H9 (cell line): Measurements from ENCODE around the gene CHST15. TPM values are rescaled to one million over a fixed set of nuclear protein-coding genes. Genes with fewer than 3 reads are reported as not detected.

Source experiments
- DNase-seq: peaks from one replicate; pipeline ENCODE4 v3.0.0-alpha.2; 2017
- H2AFZ ChIP-seq: one replicate; pipeline ENCODE4 v1.6.1; 2013; ENCODE audit warnings: mild to moderate bottlenecking, low read length, control low read depth, moderate library complexity
- H2AK5ac ChIP-seq: 2 replicates; pipeline ENCODE4 v1.6.1; 2013; ENCODE audit warnings: low read length, control low read depth, mixed read lengths; ENCODE audit not compliant: insufficient read length
- H2BK120ac ChIP-seq: one replicate; pipeline ENCODE4 v1.6.1; 2013; ENCODE audit warnings: low read depth, mild to moderate bottlenecking, low read length, control low read depth, inconsistent platforms; ENCODE audit not compliant: poor library complexity, severe bottlenecking
- H2BK12ac ChIP-seq: 2 replicates; pipeline ENCODE4 v1.6.1; 2013; ENCODE audit warnings: low read length, control low read depth, mixed read lengths, low read depth; ENCODE audit not compliant: insufficient read length
- H2BK15ac ChIP-seq: 2 replicates; pipeline ENCODE4 v1.6.1; 2013; ENCODE audit warnings: low read depth, low read length, control low read depth
- H2BK20ac ChIP-seq: one replicate; pipeline ENCODE4 v1.6.1; 2013; ENCODE audit warnings: low read depth, mild to moderate bottlenecking, low read length, control low read depth, inconsistent platforms; ENCODE audit not compliant: poor library complexity, severe bottlenecking
- H2BK5ac ChIP-seq: 2 replicates; pipeline ENCODE4 v1.6.1; 2013; ENCODE audit warnings: low read length, control low read depth, mixed read lengths; ENCODE audit not compliant: insufficient read length
- H3K14ac ChIP-seq: 2 replicates; pipeline ENCODE4 v1.6.1; 2013; ENCODE audit warnings: low read length, control low read depth; ENCODE audit not compliant: insufficient read depth
- H3K18ac ChIP-seq: 2 replicates; pipeline ENCODE4 v1.6.1; 2013; ENCODE audit warnings: low read depth, mild to moderate bottlenecking, mixed read lengths, low read length, control low read depth; ENCODE audit not compliant: insufficient read length
- H3K23ac ChIP-seq: 2 replicates; pipeline ENCODE4 v1.6.1; 2013; ENCODE audit warnings: low read length, control low read depth, mixed read lengths, low read depth; ENCODE audit not compliant: insufficient read length
- H3K23me2 ChIP-seq: 2 replicates; pipeline ENCODE4 v1.6.1; 2013; ENCODE audit warnings: low read depth, mild to moderate bottlenecking, mixed read lengths, low read length, control low read depth; ENCODE audit not compliant: insufficient read length, poor library complexity, severe bottlenecking
- H3K27ac ChIP-seq: 2 replicates; pipeline ENCODE4 v1.5.1; 2013; ENCODE audit warnings: low read length, control low read depth, mixed read lengths, low read depth; ENCODE audit not compliant: insufficient read length
- H3K27me3 ChIP-seq: 2 replicates; pipeline ENCODE4 v1.6.1; 2013; ENCODE audit warnings: low read length, control low read depth, inconsistent platforms; ENCODE audit not compliant: insufficient read depth
- H3K4ac ChIP-seq: 2 replicates; pipeline ENCODE4 v1.6.1; 2013; ENCODE audit warnings: low read depth, mild to moderate bottlenecking, control low read depth, inconsistent platforms, low read length, moderate library complexity
- H3K4me1 ChIP-seq: 2 replicates; pipeline ENCODE4 v1.6.1; 2013; ENCODE audit warnings: low read length, control low read depth, inconsistent platforms; ENCODE audit not compliant: insufficient read depth
- H3K4me2 ChIP-seq: 2 replicates; pipeline ENCODE4 v1.6.1; 2013; ENCODE audit warnings: low read length, control low read depth, mixed read lengths; ENCODE audit not compliant: insufficient read length, insufficient read depth
- H3K56ac ChIP-seq: 2 replicates; pipeline ENCODE4 v1.6.1; 2013; ENCODE audit warnings: low read depth, mild to moderate bottlenecking, mixed read lengths, low read length, control low read depth; ENCODE audit not compliant: insufficient read length
- H3K79me1 ChIP-seq: 2 replicates; pipeline ENCODE4 v1.6.1; 2013; ENCODE audit warnings: low read depth, mild to moderate bottlenecking, moderate library complexity, low read length, control low read depth, inconsistent platforms; ENCODE audit not compliant: insufficient read depth, poor library complexity, severe bottlenecking
- H3K79me2 ChIP-seq: 2 replicates; pipeline ENCODE4 v1.6.1; 2013; ENCODE audit warnings: low read length, control low read depth, inconsistent platforms; ENCODE audit not compliant: insufficient read depth
- H3K9ac ChIP-seq: 2 replicates; pipeline ENCODE4 v1.6.1; 2013; ENCODE audit warnings: low read length, control low read depth, mixed read lengths; ENCODE audit not compliant: insufficient read length; ENCODE audit errors: extremely low read depth
- H3K9me3 ChIP-seq: one replicate; pipeline ENCODE4 v1.6.1; 2013; ENCODE audit warnings: low read depth, low read length, inconsistent platforms; ENCODE audit not compliant: control insufficient read depth
- H3T11ph ChIP-seq: one replicate; pipeline ENCODE4 v1.6.1; 2013; ENCODE audit warnings: mild to moderate bottlenecking, low read length, control low read depth, inconsistent platforms
- H4K20me1 ChIP-seq: one replicate; pipeline ENCODE4 v1.6.1; 2013; ENCODE audit not compliant: control insufficient read depth, insufficient read length, insufficient read depth
- H4K5ac ChIP-seq: 2 replicates; pipeline ENCODE4 v1.6.1; 2013; ENCODE audit warnings: low read depth, mild to moderate bottlenecking, mixed read lengths, low read length, control low read depth; ENCODE audit not compliant: insufficient read length
- H4K8ac ChIP-seq: replicated peaks from 2 replicates; pipeline ENCODE4 v1.6.1; 2013; ENCODE audit warnings: low read length, control low read depth, mixed read lengths, low read depth; ENCODE audit not compliant: insufficient read length
- H4K91ac ChIP-seq: 2 replicates; pipeline ENCODE4 v1.6.1; 2013; ENCODE audit warnings: low read depth, mild to moderate bottlenecking, moderate library complexity, mixed read lengths, low read length, control low read depth; ENCODE audit not compliant: insufficient read length
- H3K27ac Mint-ChIP-seq, 3 experiments: 2 replicates in 2 of 3; 3 replicates in 1 of 3; pipeline ENCODE4 v1.8.0; 2020 to 2021; ENCODE audit warnings: mixed read lengths in 3 of 3, mild to moderate bottlenecking in 1 of 3, moderate library complexity in 1 of 3
- H3K27me3 Mint-ChIP-seq: 2 replicates; pipeline ENCODE4 v1.8.0; 2021; ENCODE audit warnings: low read depth, mild to moderate bottlenecking, moderate library complexity, mixed read lengths
- H3K36me3 Mint-ChIP-seq, 3 experiments: 2 replicates in 2 of 3; 3 replicates in 1 of 3; pipeline ENCODE4 v1.8.0; 2020 to 2021; ENCODE audit warnings: low read depth in 3 of 3, mixed read lengths in 3 of 3; ENCODE audit not compliant: insufficient read depth in 1 of 3
- H3K4me1 Mint-ChIP-seq, 2 experiments: 2 replicates each; pipeline ENCODE4 v1.8.0; 2020; ENCODE audit warnings: mixed read lengths in 2 of 2
- H3K4me3 Mint-ChIP-seq, 2 experiments: 2 replicates in 1 of 2; 3 replicates in 1 of 2; pipeline ENCODE4 v1.8.0; 2020 to 2021; ENCODE audit warnings: mild to moderate bottlenecking in 2 of 2, mixed read lengths in 2 of 2, moderate library complexity in 1 of 2
- H3K9me3 Mint-ChIP-seq, 2 experiments: 2 replicates in 1 of 2; 3 replicates in 1 of 2; pipeline ENCODE4 v1.8.0; 2020; ENCODE audit warnings: mild to moderate bottlenecking in 2 of 2, mixed read lengths in 2 of 2, moderate library complexity in 1 of 2
- CTCF ChIP-seq: fragments of 200-600 bp; sonication (generic); conservative IDR thresholded peaks from 3 replicates; pipeline ENCODE4 v1.8.0; 2021; ENCODE audit warnings: antibody characterized with exemption, mild to moderate bottlenecking
- WGBS: extraction: QIAGEN DNeasy Blood & Tissue Kit; methylation state at CpG from one replicate; pipeline ENCODE4 v1.1.7; 2013; ENCODE audit warnings: missing lambda C conversion rate, low lambda C conversion rate, mixed read lengths; ENCODE audit not compliant: insufficient read length; ENCODE audit errors: extremely low coverage; 5-methylcytosine and 5-hydroxymethylcytosine counted together
- total RNA-seq: library from RNA; stranded (reverse); gene quantifications from 2 replicates; pipeline ENCODE4 v1.2.1, GENCODE V29; 2021

CHST15 gene
- total RNA-seq, 1 experiment from 2014 or later, result 8.7 TPM

DNA sequence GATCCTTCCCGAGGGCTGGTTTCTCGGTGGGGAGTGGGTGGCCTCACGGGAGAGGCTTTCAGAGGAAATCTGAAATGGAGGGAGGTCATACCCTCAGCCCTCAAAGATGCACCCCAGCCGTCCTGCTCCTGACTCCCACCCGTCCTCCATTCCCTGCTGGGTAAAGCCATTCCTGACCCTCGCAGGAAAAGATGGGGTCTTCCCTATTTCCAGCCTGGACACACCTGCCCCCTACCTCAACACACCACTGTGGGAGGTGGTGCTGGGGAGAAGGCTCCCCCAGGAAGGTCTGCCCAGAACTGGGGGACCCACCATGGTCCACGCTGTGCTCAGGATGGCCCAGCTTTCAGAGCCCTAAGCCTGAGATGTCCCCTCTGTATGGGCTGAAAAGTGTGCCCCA, 86.9 kb downstream of the CHST15 start:
- Mint-ChIP-seq H3K36me3 (peaks cover 7 to 10% (median 10%) of the 10 kb centered on the region in 3 experiments; a peak in 6 of 7 replicates), H3K27me3 (no peaks in the 10 kb centered on the region; the same call in 1 of the 2 replicates), H3K4me1 (peaks cover 12 to 19% of the 10 kb centered on the region in 2 experiments), H3K4me3 (no peak overlapping the region), H3K9me3 (no peaks in the 10 kb centered on the region), H3K27ac (no peak overlapping the region)
- no peaks in the 10 kb centered on the region for H3K4me1 ChIP-seq
- H3K23me2 ChIP-seq, result no peaks in the 10 kb centered on the region
- H2BK5ac ChIP-seq, result no peak overlapping the region
- no peak overlapping the region for H3K23ac ChIP-seq
- H4K8ac ChIP-seq, result no peak overlapping the region
- no peaks in the 10 kb centered on the region for H3K27me3 ChIP-seq
- H3K18ac ChIP-seq, result no peak overlapping the region
- H2AK5ac ChIP-seq, result no peak overlapping the region
- H3K79me1 ChIP-seq, result no peaks in the 10 kb centered on the region
- H3K56ac ChIP-seq, result no peak overlapping the region
- H3T11ph ChIP-seq, result no peak overlapping the region
- no peak for TF ChIP-seq CTCF
- H2BK20ac ChIP-seq, result no peak overlapping the region
- no peak overlapping the region for H3K4ac ChIP-seq
- no peak overlapping the region for H2BK15ac ChIP-seq
- no peak overlapping the region for H4K5ac ChIP-seq
- H2AFZ ChIP-seq, result no peak overlapping the region
- no peaks in the 10 kb centered on the region for H3K79me2 ChIP-seq
- DNase-seq, result peak; percentile 6
- H3K14ac ChIP-seq, result no peak overlapping the region
- no peaks in the 10 kb centered on the region for H4K20me1 ChIP-seq
- H3K27ac ChIP-seq, result no peak overlapping the region
- H3K9ac ChIP-seq, result no peak overlapping the region
- no peaks in the 10 kb centered on the region for H3K9me3 ChIP-seq
- no peak overlapping the region for H2BK120ac ChIP-seq
- WGBS, result no CpG with 5 or more reads among the region's 7 CpGs
- H2BK12ac ChIP-seq, result no peak overlapping the region
- no peak overlapping the region for H4K91ac ChIP-seq
- H3K4me2 ChIP-seq, result no peak overlapping the region
